DMS79 (cell line): Measurements from ENCODE around the gene BRINP2.
A peak's percentile ranks its signal among the peaks of the same experiment; 100 is the strongest.

ENCODE experiments used
- DNase-seq: peaks from one replicate; lab custom pipeline; 2025; lab: John Stamatoyannopoulos, UW

BRINP2 gene

DNA sequence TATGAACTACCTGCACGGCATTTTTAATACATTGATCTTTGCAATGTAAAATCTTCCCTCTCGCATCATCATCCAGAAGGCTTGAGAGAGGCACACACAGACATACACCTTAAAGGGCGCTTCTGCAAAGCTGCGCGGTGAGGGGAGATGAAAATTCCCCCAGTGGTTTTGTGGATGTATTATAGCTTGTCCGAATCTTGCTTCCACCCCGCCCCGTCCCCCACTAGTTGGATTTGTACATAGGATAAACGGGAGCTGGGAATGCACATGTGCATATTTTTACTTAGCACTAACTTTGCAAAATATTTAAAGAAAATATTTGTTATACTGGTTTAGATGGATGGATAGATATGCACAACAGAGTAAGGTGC lies 5.7 kb upstream of the BRINP2 start:
- no peak for DNase-seq

GRCh38 chr1:177171536-177172123 lies 872 bp downstream of the BRINP2 start:
- no peak for DNase-seq

GRCh38 chr1:177172272-177172671 lies 1.5 kb downstream of the BRINP2 start:
- no peak for DNase-seq

- no peak for DNase-seq
Observed at GRCh38 chr1:177172866-177173265, 2.1 kb downstream of the BRINP2 start.

DNA sequence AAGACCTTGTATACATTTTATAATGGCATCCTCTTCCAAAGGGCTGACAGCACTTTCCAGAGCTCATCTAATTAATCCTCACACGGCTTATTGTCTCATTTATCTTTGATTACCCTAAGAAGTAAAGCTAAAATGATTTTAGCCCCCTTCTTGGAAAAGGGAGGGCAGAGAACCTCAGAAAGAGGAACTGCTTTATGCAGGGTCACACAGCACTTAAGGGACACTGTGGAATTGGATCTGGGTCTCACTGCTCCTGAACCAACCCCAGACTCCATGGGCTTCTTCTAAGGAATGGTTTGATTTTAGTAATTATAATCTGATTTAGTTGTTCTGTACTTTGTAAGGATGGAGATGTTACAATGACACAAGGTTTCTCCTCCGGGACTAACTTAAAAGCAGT lies 3.2 kb downstream of the BRINP2 start:
- DNase-seq = no peak

DNA sequence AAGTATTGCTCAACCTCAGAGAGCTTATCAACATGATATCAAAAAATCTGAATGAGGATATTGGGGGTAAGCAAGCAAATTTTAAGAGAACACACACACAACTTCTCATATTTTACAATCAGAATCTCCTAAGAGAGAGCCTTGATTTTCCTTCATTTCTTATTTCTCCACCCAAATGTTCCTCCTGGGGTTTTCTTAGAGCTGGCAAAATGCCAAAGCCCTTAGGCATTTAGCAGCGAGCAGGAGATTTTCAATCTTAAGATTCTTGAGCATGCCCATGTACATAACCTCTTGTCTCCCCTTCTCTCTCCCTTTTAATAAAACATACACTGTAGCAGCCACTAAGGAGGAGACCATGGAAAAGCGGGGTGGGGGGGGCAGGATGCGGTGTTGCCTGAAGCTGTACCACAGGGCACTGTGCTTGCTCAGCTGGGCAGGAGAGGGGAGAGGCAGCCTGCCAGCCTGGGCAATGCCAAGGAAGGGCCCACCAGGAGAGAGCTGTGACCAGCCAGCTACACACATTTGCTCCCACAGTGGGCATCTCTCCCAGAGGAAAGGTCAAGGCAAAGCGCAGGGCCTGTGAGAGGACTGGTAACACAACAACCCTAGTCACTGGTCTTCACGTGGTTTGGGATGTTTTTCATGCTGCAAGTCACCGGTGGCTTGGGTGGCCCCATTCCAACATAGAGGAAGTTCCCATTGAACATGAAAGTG lies 4.3 kb downstream of the BRINP2 start:
- DNase-seq = no peak

DNA sequence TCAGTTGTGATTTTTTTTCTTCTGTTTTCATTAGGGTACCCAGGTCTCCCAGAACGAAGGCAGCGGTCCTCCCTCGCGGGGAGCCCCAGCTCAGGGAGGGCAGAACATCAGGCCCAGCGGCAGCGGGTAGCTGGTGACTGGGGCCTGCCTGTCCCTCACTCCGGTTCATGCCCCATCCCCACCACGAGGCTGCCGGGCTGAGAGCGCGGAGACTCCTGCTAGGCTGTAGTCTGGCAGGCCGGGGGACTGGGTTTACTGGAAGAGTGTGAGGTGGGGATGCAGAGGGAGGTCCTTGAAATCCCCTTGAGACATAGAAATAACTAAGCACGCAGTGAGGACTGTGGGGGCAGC lies 10.5 kb downstream of the BRINP2 start:
- no peak for DNase-seq

- DNase-seq = peak; percentile 21
Observed at GRCh38 chr1:177181631-177182291, 11.0 kb downstream of the BRINP2 start.

DNA sequence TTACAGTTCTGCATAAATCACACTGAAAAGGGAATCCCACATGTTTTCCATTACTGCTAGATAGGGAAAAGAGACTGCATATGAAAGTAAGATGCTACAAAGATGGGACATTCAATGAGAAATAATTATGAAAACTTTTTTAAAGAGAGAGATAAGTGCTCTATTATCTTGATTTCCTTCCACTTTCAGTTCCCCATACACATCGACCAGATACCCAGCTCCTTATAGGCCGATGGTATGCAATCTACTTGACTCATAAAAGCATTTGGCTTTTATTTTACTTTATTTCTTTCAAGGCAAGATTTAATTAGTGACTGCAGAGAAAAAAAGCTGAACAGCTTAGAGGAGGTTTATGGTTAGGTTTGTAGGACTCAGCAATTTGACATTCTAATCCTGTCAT lies 13.1 kb downstream of the BRINP2 start:
- no peak for DNase-seq

- no peak for DNase-seq
Observed at GRCh38 chr1:177185209-177185608, 14.5 kb downstream of the BRINP2 start.

DNA sequence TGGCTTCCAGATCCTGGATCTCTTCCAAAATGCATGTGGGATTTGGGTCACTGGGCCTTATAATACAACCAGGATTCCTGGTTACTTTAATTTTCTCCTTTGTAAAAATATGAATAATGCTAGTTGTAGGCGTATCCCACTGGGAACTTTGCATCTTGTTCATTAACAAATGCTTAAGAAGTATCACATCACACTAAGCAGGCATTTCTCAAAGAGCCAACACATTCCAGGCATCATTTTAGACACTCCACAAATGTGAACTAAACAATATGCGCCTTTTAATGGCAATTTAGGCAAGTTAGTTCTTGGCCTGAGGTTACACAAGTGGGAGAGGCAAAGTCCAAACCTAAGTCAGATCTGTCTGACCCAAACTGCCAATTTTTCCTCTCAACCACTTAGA lies 15.9 kb downstream of the BRINP2 start:
- DNase-seq = no peak

GRCh38 chr1:177190308-177190970 lies 19.7 kb downstream of the BRINP2 start:
- DNase-seq = no peak

GRCh38 chr1:177198243-177198642 lies 27.5 kb downstream of the BRINP2 start:
- no peak for DNase-seq

DNA sequence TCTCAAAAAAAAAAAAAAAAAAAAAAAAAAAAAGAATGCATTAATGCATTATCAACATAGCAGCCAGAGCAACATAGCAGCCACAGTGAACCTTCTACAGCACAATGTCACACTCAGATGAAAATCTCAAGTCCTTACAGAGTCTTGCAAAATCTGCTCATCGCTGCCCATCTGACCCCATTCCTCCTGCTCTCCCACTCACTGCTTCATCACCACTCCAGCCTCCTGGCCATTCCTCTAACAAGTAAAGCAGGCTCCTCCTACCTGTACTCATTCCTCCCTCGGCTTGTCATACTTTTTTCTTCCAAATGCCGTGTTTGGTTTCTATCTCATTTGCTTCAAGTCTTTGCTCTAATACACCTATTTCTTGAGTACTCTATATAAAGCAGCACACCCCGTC lies 29.5 kb downstream of the BRINP2 start:
- DNase-seq = no peak

- no peak for DNase-seq
Observed at GRCh38 chr1:177206831-177207355, 36.1 kb downstream of the BRINP2 start.

- DNase-seq = no peak
Observed at GRCh38 chr1:177208920-177209319, 38.2 kb downstream of the BRINP2 start.

GRCh38 chr1:177209357-177209756 lies 38.6 kb downstream of the BRINP2 start:
- DNase-seq = peak; percentile 8

- DNase-seq = no peak
Observed at GRCh38 chr1:177210071-177210470, 39.3 kb downstream of the BRINP2 start.

GRCh38 chr1:177211231-177211630 lies 40.5 kb downstream of the BRINP2 start:
- no peak for DNase-seq

GRCh38 chr1:177216587-177217202 lies 45.9 kb downstream of the BRINP2 start:
- no peak for DNase-seq

GRCh38 chr1:177219554-177220458 lies 49.0 kb downstream of the BRINP2 start:
- no peak for DNase-seq
